ENCODE measurements around the gene C2CD2. TPM values are rescaled to one million over a fixed set of nuclear protein-coding genes. Genes with fewer than 3 reads are reported as not detected.

C2CD2 gene
- total and polyA plus RNA-seq, 2 donors (not counting 1 experiment from before 2014, with no cell fraction given) = 6.8 to 11.9 TPM

- ChIA-PET CTCF (interaction anchor here (1.3 kb wide), 1 partner anchor 29 kb away, joined by 3 read pairs; no protein-coding TSS in a partner anchor), POLR2A (no interaction called here)
- Mint-ChIP-seq H3K27ac (peak overlapping the region; percentile 15), H3K4me3 (no peak overlapping the region), H3K9me3 (ENCODE audit: insufficient read depth) (peaks cover 5% of the 10 kb centered on the region), H3K4me1 (peaks cover 1% of the 10 kb centered on the region), H3K27me3 (no peaks in the 10 kb centered on the region)
- intact Hi-C loops (cut with micrococcal nuclease) = no loop called here
- H4K20me1 ChIP-seq (ENCODE audit: control insufficient read depth, insufficient read depth, low read length, poor library complexity, severe bottlenecking) = no peaks in the 10 kb centered on the region
- no peak for DNase-seq
- TF ChIP-seq EZH2 (IDR thresholded peaks at IDR 0.05; ENCODE audit: borderline replicate concordance, insufficient read depth, low read depth, low read length, poor library complexity, severe bottlenecking) = no peak
- no peak for TF ChIP-seq CTCF (IDR thresholded peaks at IDR 0.05)
- H2AFZ ChIP-seq (ENCODE audit: insufficient read depth, low read depth, low read length, poor library complexity, severe bottlenecking) = no peak overlapping the region
- H3K4me2 ChIP-seq (replicated peaks; ENCODE audit: low read depth, low read length, poor library complexity, severe bottlenecking) = no peak overlapping the region
- 95% methylated on average over 18 of the region's 21 CpGs for WGBS (ENCODE audit: insufficient coverage)
- H3K4me1 ChIP-seq (ENCODE audit: control insufficient read depth in 2 of 2, insufficient read depth in 2 of 2, low read length in 2 of 2) = no peaks in the 10 kb centered on the region
- H3K27me3 ChIP-seq (replicated peaks in 1 of 4; ENCODE audit: control extremely low read depth in 1 of 4, control insufficient read depth in 3 of 4, insufficient read depth in 4 of 4, low read length in 3 of 4) = no peaks in the 10 kb centered on the region
- H3K79me2 ChIP-seq (ENCODE audit: control insufficient read depth, insufficient read depth, low read length) = no peaks in the 10 kb centered on the region
- H3K4me3 ChIP-seq (ENCODE audit: control extremely low read depth in 1 of 5, extremely low read depth in 1 of 5, insufficient read depth in 1 of 5, low read depth in 2 of 5, low read length in 4 of 5) = no peak overlapping the region
- H3K36me3 ChIP-seq (replicated peaks in 1 of 2; ENCODE audit: control extremely low read depth in 1 of 2, control insufficient read depth in 1 of 2, extremely low read depth in 1 of 2, insufficient read depth in 2 of 2, low read length in 1 of 2) = peaks cover 0 to 24% of the 10 kb centered on the region in 2 experiments
- H3K27ac ChIP-seq (ENCODE audit: low read length in 2 of 2) = no peak overlapping the region
- no peak for ATAC-seq (ENCODE audit: low read depth)
- peaks cover 0 to 5% (median 1%) of the 10 kb centered on the region in 3 donors for H3K9me3 ChIP-seq (ENCODE audit: control extremely low read depth in 1 of 3, control insufficient read depth in 2 of 3, insufficient read depth in 1 of 3, low read length in 2 of 3)
- no peak overlapping the region for H3K9ac ChIP-seq (ENCODE audit: low read length)
Measured at GRCh38 chr21:41845310-41846032, 108.3 kb downstream of the C2CD2 start.

GRCh38 chr21:41843584-41843983, 110.2 kb downstream of the C2CD2 start:
- ChIA-PET CTCF (interaction anchor here (0.6 to 0.9 kb wide), 2 partner anchors 27 to 269 kb away, joined by 3 to 4 read pairs; no protein-coding TSS in a partner anchor), POLR2A (interaction anchor here (0.6 kb wide), 1 partner anchor 26 kb away, joined by 3 read pairs; no protein-coding TSS in a partner anchor)
- H3K9me3 Mint-ChIP-seq (ENCODE audit: insufficient read depth) = peaks cover 5% of the 10 kb centered on the region
- Histone ChIP-seq H3K79me2 (ENCODE audit: control insufficient read depth, insufficient read depth, low read length) (no peaks in the 10 kb centered on the region), H3K4me1 (ENCODE audit: control insufficient read depth in 2 of 2, insufficient read depth in 2 of 2, low read length in 2 of 2) (no peaks in the 10 kb centered on the region), H3K4me2 (replicated peaks; ENCODE audit: low read depth, low read length, poor library complexity, severe bottlenecking) (no peak overlapping the region), H3K36me3 (replicated peaks in 1 of 2; ENCODE audit: control extremely low read depth in 1 of 2, control insufficient read depth in 1 of 2, extremely low read depth in 1 of 2, insufficient read depth in 2 of 2, low read length in 1 of 2) (peaks cover 4 to 32% of the 10 kb centered on the region in 2 experiments), H3K9ac (ENCODE audit: low read length) (no peak overlapping the region), H2AFZ (ENCODE audit: insufficient read depth, low read depth, low read length, poor library complexity, severe bottlenecking) (no peak overlapping the region), H3K27ac (ENCODE audit: low read length in 2 of 2) (no peak overlapping the region), H3K9me3 (ENCODE audit: control extremely low read depth in 1 of 3, control insufficient read depth in 2 of 3, insufficient read depth in 1 of 3, low read length in 2 of 3) (peaks cover 0 to 5% (median 1%) of the 10 kb centered on the region in 3 donors), H4K20me1 (ENCODE audit: control insufficient read depth, insufficient read depth, low read length, poor library complexity, severe bottlenecking) (no peaks in the 10 kb centered on the region), H3K27me3 (replicated peaks in 1 of 4; ENCODE audit: control extremely low read depth in 1 of 4, control insufficient read depth in 3 of 4, insufficient read depth in 4 of 4, low read length in 3 of 4) (no peaks in the 10 kb centered on the region), H3K4me3 (ENCODE audit: control extremely low read depth in 1 of 5, extremely low read depth in 1 of 5, insufficient read depth in 1 of 5, low read depth in 2 of 5, low read length in 4 of 5) (no peak overlapping the region)
- intact Hi-C loops (cut with micrococcal nuclease) = no loop called here
- no peaks in the 10 kb centered on the region for H3K27me3 Mint-ChIP-seq
- DNase-seq (no peak), ATAC-seq (ENCODE audit: low read depth) (no peak)
- TF ChIP-seq CTCF (IDR thresholded peaks at IDR 0.05) = no peak
- TF ChIP-seq EZH2 (IDR thresholded peaks at IDR 0.05; ENCODE audit: borderline replicate concordance, insufficient read depth, low read depth, low read length, poor library complexity, severe bottlenecking) = no peak
- peaks cover 1% of the 10 kb centered on the region for H3K4me1 Mint-ChIP-seq
- H3K27ac Mint-ChIP-seq = no peak overlapping the region
- WGBS (ENCODE audit: insufficient coverage) = 95% methylated on average over 2 of the region's 2 CpGs
- no peak overlapping the region for H3K4me3 Mint-ChIP-seq
